ENCODE results near the gene BLOC1S6. TPM values are rescaled to one million over a fixed set of nuclear protein-coding genes. Genes with fewer than 3 reads are reported as not detected.

BLOC1S6 gene
- total RNA-seq, 4 donors from 2014 or later, result 35.0 to 576 (median 85.4) TPM

DNA sequence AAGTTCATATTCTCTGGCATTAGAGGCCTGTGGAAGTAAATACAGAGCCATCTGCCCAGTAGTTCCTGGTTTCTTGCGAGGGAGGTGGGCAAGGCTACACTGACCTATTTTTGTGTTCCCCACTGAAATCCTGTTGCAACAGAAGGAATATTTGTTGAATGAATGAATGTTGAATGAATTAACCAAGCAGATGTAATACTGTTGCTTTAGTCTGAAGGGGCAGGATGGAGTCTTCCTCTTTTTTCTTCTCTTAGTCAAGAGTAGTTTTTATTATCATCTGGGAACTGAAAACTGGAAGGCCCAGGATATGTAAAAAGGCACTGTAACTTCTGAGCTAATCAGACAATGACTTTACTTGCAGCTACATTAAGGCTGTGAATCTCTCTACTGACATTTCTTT, 17.1 kb downstream of the BLOC1S6 start:
- no peak overlapping the region for H3K4me3 ChIP-seq
- no peaks in the 10 kb centered on the region for H3K9me3 ChIP-seq
- DNase-seq, result no peak
- no peaks in the 10 kb centered on the region for H3K36me3 ChIP-seq
- H3K4me1 ChIP-seq, result no peaks in the 10 kb centered on the region
- H3K27ac ChIP-seq, result no peak overlapping the region
- intact Hi-C loops (cut with DNase I; ENCODE audit: low total_unique reads), result no loop called here
- TF ChIP-seq POLR2A (IDR thresholded peaks at IDR 0.05), result no peak
- TF ChIP-seq, protein P1, sequence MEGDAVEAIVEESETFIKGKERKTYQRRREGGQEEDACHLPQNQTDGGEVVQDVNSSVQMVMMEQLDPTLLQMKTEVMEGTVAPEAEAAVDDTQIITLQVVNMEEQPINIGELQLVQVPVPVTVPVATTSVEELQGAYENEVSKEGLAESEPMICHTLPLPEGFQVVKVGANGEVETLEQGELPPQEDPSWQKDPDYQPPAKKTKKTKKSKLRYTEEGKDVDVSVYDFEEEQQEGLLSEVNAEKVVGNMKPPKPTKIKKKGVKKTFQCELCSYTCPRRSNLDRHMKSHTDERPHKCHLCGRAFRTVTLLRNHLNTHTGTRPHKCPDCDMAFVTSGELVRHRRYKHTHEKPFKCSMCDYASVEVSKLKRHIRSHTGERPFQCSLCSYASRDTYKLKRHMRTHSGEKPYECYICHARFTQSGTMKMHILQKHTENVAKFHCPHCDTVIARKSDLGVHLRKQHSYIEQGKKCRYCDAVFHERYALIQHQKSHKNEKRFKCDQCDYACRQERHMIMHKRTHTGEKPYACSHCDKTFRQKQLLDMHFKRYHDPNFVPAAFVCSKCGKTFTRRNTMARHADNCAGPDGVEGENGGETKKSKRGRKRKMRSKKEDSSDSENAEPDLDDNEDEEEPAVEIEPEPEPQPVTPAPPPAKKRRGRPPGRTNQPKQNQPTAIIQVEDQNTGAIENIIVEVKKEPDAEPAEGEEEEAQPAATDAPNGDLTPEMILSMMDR (IDR thresholded peaks at IDR 0.05), result no peak
- H3K27me3 ChIP-seq, result no peaks in the 10 kb centered on the region

DNA sequence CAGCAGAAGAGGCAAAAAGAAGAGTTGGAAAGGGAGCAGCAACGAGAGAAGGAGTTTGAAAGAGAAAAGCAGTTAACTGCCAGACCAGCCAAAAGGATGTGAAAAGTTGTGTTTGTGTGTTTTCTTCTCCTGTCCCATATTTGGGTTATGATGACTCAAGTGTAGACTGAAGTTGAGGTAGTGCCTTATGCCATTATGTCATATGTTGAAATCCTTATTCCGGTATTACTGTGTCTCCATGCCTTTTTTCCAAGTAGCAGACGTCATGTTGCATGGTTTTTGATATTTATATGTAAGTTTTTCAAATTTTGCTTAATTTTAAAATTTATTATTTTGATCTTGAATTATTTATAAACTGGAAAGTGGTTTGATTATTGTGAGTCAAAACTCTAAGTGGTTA, 19.2 kb downstream of the BLOC1S6 start:
- no peaks in the 10 kb centered on the region for H3K27me3 ChIP-seq
- no peak for DNase-seq
- H3K9me3 ChIP-seq, result no peaks in the 10 kb centered on the region
- no peaks in the 10 kb centered on the region for H3K36me3 ChIP-seq
- intact Hi-C loops (cut with DNase I; ENCODE audit: low total_unique reads), result no loop called here
- H3K4me3 ChIP-seq, result no peak overlapping the region
- no peaks in the 10 kb centered on the region for H3K4me1 ChIP-seq
- no peak overlapping the region for H3K27ac ChIP-seq
- no peak for TF ChIP-seq POLR2A (IDR thresholded peaks at IDR 0.05)

DNA sequence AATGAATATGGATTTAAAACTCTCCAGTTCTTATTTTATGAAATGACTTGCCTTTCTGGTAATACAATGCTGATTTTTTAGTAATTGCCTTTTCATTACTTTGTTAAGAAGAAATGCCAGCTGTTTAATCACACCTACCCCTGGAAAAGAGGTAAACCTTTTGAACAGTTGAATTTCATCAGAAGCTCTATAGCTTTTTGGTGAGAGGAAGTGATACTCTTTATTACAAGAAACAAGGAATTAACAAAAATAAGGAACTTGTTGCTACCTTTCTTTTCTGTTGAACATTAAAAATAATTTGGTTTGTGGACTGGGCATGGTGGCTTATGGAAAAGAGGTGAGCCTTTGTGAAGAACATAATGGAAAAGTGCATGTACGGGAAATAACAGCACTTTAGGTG, 19.7 kb downstream of the BLOC1S6 start:
- Histone ChIP-seq H3K27me3 (no peaks in the 10 kb centered on the region), H3K4me1 (no peaks in the 10 kb centered on the region), H3K27ac (no peak overlapping the region), H3K36me3 (no peaks in the 10 kb centered on the region), H3K4me3 (no peak overlapping the region), H3K9me3 (no peaks in the 10 kb centered on the region)
- intact Hi-C loops (cut with DNase I; ENCODE audit: low total_unique reads), result no loop called here
- no peak for DNase-seq
- TF ChIP-seq, protein P1 (IDR thresholded peaks at IDR 0.05), result no peak
- no peak for TF ChIP-seq POLR2A (IDR thresholded peaks at IDR 0.05)

GRCh38 chr15:45611305-45611704, 24.1 kb downstream of the BLOC1S6 start:
- no peaks in the 10 kb centered on the region for H3K4me1 ChIP-seq
- no peak for DNase-seq
- intact Hi-C loops (cut with DNase I; ENCODE audit: low total_unique reads), result loop anchor here (10.0 kb wide), 1 partner anchor 157 kb away; no protein-coding TSS in a partner anchor
- no peaks in the 10 kb centered on the region for H3K36me3 ChIP-seq
- H3K27ac ChIP-seq, result no peak overlapping the region
- H3K27me3 ChIP-seq, result no peaks in the 10 kb centered on the region
- no peak overlapping the region for H3K4me3 ChIP-seq
- no peaks in the 10 kb centered on the region for H3K9me3 ChIP-seq
- TF ChIP-seq, protein P1 (IDR thresholded peaks at IDR 0.05), result peak in 1 of 4 experiments; percentile 10
- no peak for TF ChIP-seq POLR2A (IDR thresholded peaks at IDR 0.05)

DNA sequence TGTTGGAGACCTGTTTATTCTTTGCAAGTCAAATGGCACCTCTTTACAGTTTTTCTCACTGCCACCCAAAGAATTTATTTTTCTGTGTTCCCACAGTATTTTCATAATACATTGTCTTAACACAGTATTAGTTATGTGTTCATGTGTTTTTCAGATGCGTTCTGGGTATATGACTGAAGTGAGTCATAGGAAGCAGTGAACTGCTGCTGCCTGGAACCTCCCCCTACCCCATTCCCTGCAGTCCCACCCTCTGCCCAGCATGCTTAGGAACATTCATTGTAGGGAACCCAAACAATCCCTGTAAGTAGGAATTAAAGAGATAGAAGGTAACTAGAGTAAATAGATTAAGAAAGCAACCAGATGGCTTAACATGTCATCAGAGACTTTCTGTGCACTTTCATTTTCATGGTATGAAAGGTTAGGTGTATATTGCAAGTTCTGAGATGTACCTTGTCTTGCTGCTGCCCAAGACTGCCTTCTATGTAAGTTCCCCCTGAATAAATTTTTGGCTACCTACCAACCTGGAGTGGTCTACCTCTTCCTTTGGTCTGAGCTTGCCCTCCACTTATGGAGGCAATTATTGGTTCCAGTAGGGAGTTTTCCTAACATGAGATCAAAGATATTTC, 25.7 kb downstream of the BLOC1S6 start:
- H3K4me1 ChIP-seq, result no peaks in the 10 kb centered on the region
- H3K4me3 ChIP-seq, result no peak overlapping the region
- TF ChIP-seq, protein P1 (IDR thresholded peaks at IDR 0.05), result no peak
- no peak for TF ChIP-seq POLR2A (IDR thresholded peaks at IDR 0.05)
- H3K27ac ChIP-seq, result no peak overlapping the region
- no peaks in the 10 kb centered on the region for H3K36me3 ChIP-seq
- no peaks in the 10 kb centered on the region for H3K27me3 ChIP-seq
- intact Hi-C loops (cut with DNase I; ENCODE audit: low total_unique reads), result loop anchor here (10.0 kb wide), 1 partner anchor 158 kb away; no protein-coding TSS in a partner anchor
- no peaks in the 10 kb centered on the region for H3K9me3 ChIP-seq
- DNase-seq, result no peak

Measured in uterus (tissue), 4 donors.